Kidney epithelial cell (primary cell): ENCODE results near the gene S1PR3. TPM values are rescaled to one million over a fixed set of nuclear protein-coding genes. Genes with fewer than 3 reads are reported as not detected.

Experiments
- DNase-seq: peaks from one replicate; pipeline ENCODE4 v3.0.0-alpha.2; 2010; ENCODE audit warnings: low read depth
- H3K27me3 ChIP-seq: 2 replicates; pipeline ENCODE4 v1.6.0; 2011; ENCODE audit warnings: low read length; ENCODE audit not compliant: control insufficient read depth, insufficient read depth
- H3K36me3 ChIP-seq: 2 replicates; pipeline ENCODE4 v1.5.1; 2011; ENCODE audit warnings: low read length; ENCODE audit not compliant: control insufficient read depth, insufficient read depth
- H3K4me3 ChIP-seq: 2 replicates; pipeline ENCODE4 v1.5.1; 2011; ENCODE audit warnings: low read depth, mild to moderate bottlenecking, control low read depth, low read length
- CTCF ChIP-seq: IDR thresholded peaks from 2 replicates; pipeline ENCODE4 v1.5.1; 2011; ENCODE audit warnings: mild to moderate bottlenecking, moderate library complexity, low read length, control low read depth, inconsistent platforms; ENCODE audit not compliant: insufficient read depth, poor library complexity, severe bottlenecking
- total RNA-seq: library from RNA; depleted of rRNA; stranded (reverse); fragments of >200 nt; gene quantifications from 2 replicates; pipeline ENCODE4 v1.2.3, GENCODE V29; 2015

S1PR3 gene
- total RNA-seq, 1 donor from 2014 or later: 1.9 TPM

- Histone ChIP-seq H3K27me3 (peaks cover 12% of the 10 kb centered on the region), H3K4me3 (no peak overlapping the region), H3K36me3 (no peaks in the 10 kb centered on the region)
- TF ChIP-seq CTCF: no peak
- DNase-seq: no peak
These were observed 19.9 kb upstream of the S1PR3 start for GRCh38 chr9:88971131-88971960.

GRCh38 chr9:88972401-88972800, 18.9 kb upstream of the S1PR3 start:
- no peak for DNase-seq

GRCh38 chr9:88973281-88974045, 17.8 kb upstream of the S1PR3 start:
- no peak for TF ChIP-seq CTCF

More at GRCh38 chr9:88972401-88972800, 18.9 kb upstream of the S1PR3 start:
- Histone ChIP-seq H3K27me3 (peaks cover 12% of the 10 kb centered on the region), H3K4me3 (no peak overlapping the region), H3K36me3 (no peaks in the 10 kb centered on the region)
- TF ChIP-seq CTCF: no peak

GRCh38 chr9:88974641-88975040, 16.6 kb upstream of the S1PR3 start:
- H3K27me3 ChIP-seq: peaks cover 10% of the 10 kb centered on the region
- no peak for DNase-seq
- H3K36me3 ChIP-seq: no peaks in the 10 kb centered on the region
- no peak overlapping the region for H3K4me3 ChIP-seq
- no peak for TF ChIP-seq CTCF

More at GRCh38 chr9:88973281-88974045, 17.8 kb upstream of the S1PR3 start:
- DNase-seq: no peak
- Histone ChIP-seq H3K36me3 (no peaks in the 10 kb centered on the region), H3K27me3 (peaks cover 15% of the 10 kb centered on the region), H3K4me3 (no peak overlapping the region)

- H3K27me3 ChIP-seq: peaks cover 6% of the 10 kb centered on the region
- DNase-seq: no peak
- TF ChIP-seq CTCF: no peak
- no peak overlapping the region for H3K4me3 ChIP-seq
- H3K36me3 ChIP-seq: no peaks in the 10 kb centered on the region
These were observed 15.0 kb upstream of the S1PR3 start for GRCh38 chr9:88975966-88976889.
